Esophagus muscularis mucosa (tissue), 4 donors: ENCODE measurements around the gene EFHC1.

ENCODE experiments used
- CTCF ChIP-seq, 3 experiments: fragments of 200-600 bp in 2 of 3; fragments of 450-650 bp in 1 of 3; sonication (generic) in 2 of 3; IDR thresholded peaks; one replicate each; pipeline ENCODE4 v1.5.1; 2017 to 2019; ENCODE audit warnings: antibody characterized with exemption in 3 of 3, mild to moderate bottlenecking in 2 of 3, moderate library complexity in 1 of 3
- EP300 ChIP-seq: sonication (generic); formaldehyde crosslinking; IDR thresholded peaks from one replicate; pipeline ENCODE4 v1.6.1; 2017; ENCODE audit warnings: antibody characterized with exemption
- POLR2A ChIP-seq: fragments of 450-650 bp; IDR thresholded peaks from one replicate; pipeline ENCODE4 v1.6.1; 2017; ENCODE audit warnings: antibody characterized with exemption, moderate library complexity, mild to moderate bottlenecking, low read depth
- POLR2AphosphoS5 ChIP-seq, 2 donors: sonication (generic); formaldehyde crosslinking; IDR thresholded peaks; one replicate each; pipeline ENCODE4 v1.6.1; 2017; ENCODE audit warnings: antibody characterized with exemption in 2 of 2

GRCh38 chr6:52500238-52501129 lies 80.3 kb downstream of the EFHC1 start:
- no peak for TF ChIP-seq CTCF (IDR thresholded peaks at IDR 0.05)
- TF ChIP-seq POLR2AphosphoS5 (IDR thresholded peaks at IDR 0.05), result no peak
- no peak for TF ChIP-seq POLR2A
- no peak for TF ChIP-seq EP300
